Naive B cell (primary cell): ENCODE measurements around the gene DACT1. TPM values are rescaled to one million over a fixed set of nuclear protein-coding genes. Genes with fewer than 3 reads are reported as not detected.
A peak's percentile ranks its signal among the peaks of the same experiment; 100 is the strongest.

Experiments used
- ATAC-seq, 2 donors: fragments of 150-1000 bp; cut with Tn5 transposase; 2 replicates each; pipeline ENCODE4 v1.10.0; 2021; ENCODE audit warnings: low read depth in 2 of 2, mild to moderate bottlenecking in 2 of 2, moderate library complexity in 2 of 2
- DNase-seq: peaks from one replicate; pipeline ENCODE4 v3.0.0; 2022
- H3K27ac Mint-ChIP-seq, 6 donors: one replicate each; pipeline ENCODE4 v1.8.0; 2020 to 2022; ENCODE audit warnings: mild to moderate bottlenecking in 6 of 6, mixed read lengths in 6 of 6, moderate library complexity in 5 of 6, inconsistent platforms in 2 of 6
- H3K27me3 Mint-ChIP-seq, 3 donors: one replicate each; pipeline ENCODE4 v1.8.0; 2021 to 2022; ENCODE audit warnings: mixed read lengths in 3 of 3, mild to moderate bottlenecking in 1 of 3
- H3K36me3 Mint-ChIP-seq, 2 donors: one replicate each; pipeline ENCODE4 v1.8.0; 2020 to 2022; ENCODE audit warnings: mixed read lengths in 2 of 2, inconsistent platforms in 1 of 2, mild to moderate bottlenecking in 1 of 2
- H3K4me1 Mint-ChIP-seq, 3 donors: one replicate each; pipeline ENCODE4 v1.8.0; 2020 to 2022; ENCODE audit warnings: mixed read lengths in 3 of 3, inconsistent platforms in 1 of 3, mild to moderate bottlenecking in 1 of 3, moderate library complexity in 1 of 3
- H3K4me3 Mint-ChIP-seq, 8 donors: one replicate each; pipeline ENCODE4 v1.8.0; 2020 to 2022; ENCODE audit warnings: mild to moderate bottlenecking in 8 of 8, mixed read lengths in 8 of 8, moderate library complexity in 8 of 8, inconsistent platforms in 2 of 8
- H3K9me3 Mint-ChIP-seq, 7 donors: one replicate each; pipeline ENCODE4 v1.8.0; 2020 to 2022; ENCODE audit warnings: mixed read lengths in 7 of 7, mild to moderate bottlenecking in 5 of 7, inconsistent platforms in 2 of 7, moderate library complexity in 1 of 7
- polyA plus RNA-seq, 6 donors: library from polyadenylated mRNA; unstranded; fragments of 300-500 nt; fragmentation: Illumina TruSeq; gene quantifications; one replicate each; pipeline ENCODE4 v1.2.3, GENCODE V29; 2021; ENCODE audit warnings: low read depth in 6 of 6

The DACT1 gene
- polyA plus RNA-seq, 6 donors from 2014 or later = 0.24 to 4.5 (median 2.8) TPM

DNA sequence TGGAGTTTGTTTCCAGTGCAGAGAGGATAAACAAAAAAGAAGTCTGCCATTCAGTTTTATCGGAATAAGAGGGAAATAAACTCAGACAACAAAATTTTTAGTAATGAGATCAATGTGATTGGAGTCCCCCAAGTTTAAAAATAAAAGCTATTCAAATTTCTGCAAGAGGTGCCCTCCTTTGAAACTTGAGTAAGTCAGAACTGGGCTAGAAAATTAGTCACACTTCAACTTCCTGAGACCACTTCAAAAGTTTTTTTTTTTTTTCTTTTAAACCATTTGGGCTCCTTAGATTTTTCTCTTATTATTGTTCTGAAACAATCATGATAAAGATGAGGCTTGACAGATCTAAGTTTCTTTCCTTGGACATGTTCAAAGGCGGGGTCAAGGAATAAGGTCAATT lies 3.2 kb downstream of the DACT1 start:
- H3K27ac Mint-ChIP-seq = no peak overlapping the region
- H3K9me3 Mint-ChIP-seq = no peaks in the 10 kb centered on the region
- H3K27me3 Mint-ChIP-seq = no peaks in the 10 kb centered on the region
- DNase-seq (no peak), ATAC-seq (no peak)
- H3K4me1 Mint-ChIP-seq = peaks cover 25 to 27% (median 26%) of the 10 kb centered on the region in 3 donors
- no peaks in the 10 kb centered on the region for H3K36me3 Mint-ChIP-seq
- peak overlapping the region in 1 of 8 donors; percentile 86 for H3K4me3 Mint-ChIP-seq

DNA sequence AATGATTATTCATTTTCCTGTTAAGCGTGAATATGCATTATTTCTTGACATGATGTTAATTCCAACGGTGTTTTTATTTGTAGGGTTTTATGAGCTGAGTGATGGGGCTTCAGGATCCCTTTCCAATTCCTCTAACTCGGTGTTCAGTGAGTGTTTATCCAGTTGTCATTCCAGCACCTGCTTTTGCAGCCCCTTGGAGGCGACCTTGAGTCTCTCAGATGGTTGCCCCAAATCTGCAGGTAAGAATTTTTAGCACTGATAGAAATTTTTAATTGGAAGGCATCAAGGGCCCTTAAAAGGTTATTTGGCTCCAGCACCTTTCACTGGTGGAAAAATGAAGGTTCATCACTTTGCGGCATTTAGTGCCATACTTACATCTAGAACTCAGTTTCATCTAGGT lies 3.7 kb downstream of the DACT1 start:
- ATAC-seq (no peak), DNase-seq (no peak)
- Mint-ChIP-seq H3K27ac (no peak overlapping the region), H3K27me3 (no peaks in the 10 kb centered on the region), H3K9me3 (no peaks in the 10 kb centered on the region), H3K36me3 (no peaks in the 10 kb centered on the region), H3K4me3 (peak overlapping the region in 1 of 8 donors; percentile 22), H3K4me1 (peaks cover 19 to 22% (median 20%) of the 10 kb centered on the region in 3 donors)

DNA sequence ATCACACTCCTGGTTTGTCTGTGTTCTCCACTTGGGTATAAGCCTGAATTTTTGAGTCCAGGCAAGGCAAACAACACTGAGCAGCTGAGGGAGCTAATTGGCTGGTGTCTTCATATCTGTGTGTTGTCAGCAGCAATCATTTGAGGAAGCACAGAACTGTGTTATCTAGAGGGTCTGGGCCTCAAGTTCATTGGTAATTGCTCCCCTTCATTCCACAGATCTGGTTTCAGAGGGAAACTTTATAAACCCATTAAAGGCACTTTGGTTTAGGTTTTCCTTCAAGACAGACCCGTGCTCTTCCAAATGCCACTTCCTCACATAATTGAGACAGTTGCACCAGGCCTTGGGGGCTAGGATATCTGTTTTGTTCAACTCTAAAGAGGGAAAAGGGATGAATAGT lies 5.6 kb downstream of the DACT1 start:
- Mint-ChIP-seq H3K4me1 (peaks cover 12 to 13% (median 12%) of the 10 kb centered on the region in 3 donors), H3K27ac (peak overlapping the region in 1 of 6 donors; percentile 1), H3K27me3 (no peaks in the 10 kb centered on the region), H3K9me3 (no peaks in the 10 kb centered on the region), H3K36me3 (peaks cover 0 to 4% of the 10 kb centered on the region in 2 donors), H3K4me3 (no peak overlapping the region)
- ATAC-seq (no peak), DNase-seq (no peak)

DNA sequence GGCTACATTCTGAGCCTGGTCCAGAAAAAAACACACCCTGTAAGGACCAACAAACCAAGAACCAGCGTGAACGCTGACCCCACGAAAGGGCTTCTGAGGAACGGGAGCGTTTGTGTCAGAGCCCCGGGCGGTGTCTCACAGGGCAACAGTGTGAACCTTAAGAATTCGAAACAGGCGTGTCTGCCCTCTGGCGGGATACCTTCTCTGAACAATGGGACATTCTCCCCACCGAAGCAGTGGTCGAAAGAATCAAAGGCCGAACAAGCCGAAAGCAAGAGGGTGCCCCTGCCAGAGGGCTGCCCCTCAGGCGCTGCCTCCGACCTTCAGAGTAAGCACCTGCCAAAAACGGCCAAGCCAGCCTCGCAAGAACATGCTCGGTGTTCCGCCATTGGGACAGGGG lies 7.9 kb downstream of the DACT1 start:
- no peak overlapping the region for H3K4me3 Mint-ChIP-seq
- no peaks in the 10 kb centered on the region for H3K9me3 Mint-ChIP-seq
- ATAC-seq = no peak
- DNase-seq = no peak
- no peaks in the 10 kb centered on the region for H3K27me3 Mint-ChIP-seq
- H3K36me3 Mint-ChIP-seq = peaks cover 0 to 4% of the 10 kb centered on the region in 2 donors
- H3K4me1 Mint-ChIP-seq = no peaks in the 10 kb centered on the region
- H3K27ac Mint-ChIP-seq = peak overlapping the region in 2 of 6 donors; percentile 69 to 72

DNA sequence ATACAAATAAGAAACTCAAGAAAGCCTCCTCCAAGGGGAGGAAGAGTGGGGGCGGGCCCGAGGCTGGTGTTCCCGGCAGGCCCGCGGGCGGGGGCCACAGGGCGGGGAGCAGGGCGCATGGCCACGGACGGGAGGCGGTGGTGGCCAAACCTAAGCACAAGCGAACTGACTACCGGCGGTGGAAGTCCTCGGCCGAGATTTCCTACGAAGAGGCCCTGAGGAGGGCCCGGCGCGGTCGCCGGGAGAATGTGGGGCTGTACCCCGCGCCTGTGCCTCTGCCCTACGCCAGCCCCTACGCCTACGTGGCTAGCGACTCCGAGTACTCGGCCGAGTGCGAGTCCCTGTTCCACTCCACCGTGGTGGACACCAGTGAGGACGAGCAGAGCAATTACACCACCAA lies 8.7 kb downstream of the DACT1 start:
- DNase-seq (no peak), ATAC-seq (no peak)
- H3K4me1 Mint-ChIP-seq = no peaks in the 10 kb centered on the region
- H3K27me3 Mint-ChIP-seq = no peaks in the 10 kb centered on the region
- H3K9me3 Mint-ChIP-seq = no peaks in the 10 kb centered on the region
- H3K27ac Mint-ChIP-seq = no peak overlapping the region
- H3K4me3 Mint-ChIP-seq = no peak overlapping the region
- peaks cover 0 to 4% of the 10 kb centered on the region in 2 donors for H3K36me3 Mint-ChIP-seq

DNA sequence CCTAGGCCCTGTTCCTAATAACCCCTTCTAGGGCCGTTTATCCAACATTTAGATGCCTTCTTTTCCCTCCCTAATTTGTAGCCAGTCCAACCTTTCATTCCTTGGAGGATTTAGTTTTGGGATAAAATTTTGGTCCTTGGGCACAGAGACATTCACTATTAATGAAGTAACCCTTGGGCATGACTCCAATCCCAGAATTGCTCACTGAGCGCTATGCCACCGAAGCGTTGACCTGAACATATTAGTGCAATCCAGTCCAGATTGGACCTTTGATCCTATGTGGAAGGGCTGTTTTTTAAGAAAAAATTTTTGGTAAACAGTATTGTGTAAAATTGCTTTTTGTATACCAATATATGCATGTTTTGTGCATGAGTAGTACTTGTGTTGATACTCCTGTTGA lies 10.0 kb downstream of the DACT1 start:
- no peak for ATAC-seq
- Mint-ChIP-seq H3K9me3 (no peaks in the 10 kb centered on the region), H3K27me3 (no peaks in the 10 kb centered on the region), H3K27ac (no peak overlapping the region), H3K36me3 (peaks cover 0 to 4% of the 10 kb centered on the region in 2 donors), H3K4me3 (no peak overlapping the region), H3K4me1 (no peaks in the 10 kb centered on the region)
- no peak for DNase-seq

DNA sequence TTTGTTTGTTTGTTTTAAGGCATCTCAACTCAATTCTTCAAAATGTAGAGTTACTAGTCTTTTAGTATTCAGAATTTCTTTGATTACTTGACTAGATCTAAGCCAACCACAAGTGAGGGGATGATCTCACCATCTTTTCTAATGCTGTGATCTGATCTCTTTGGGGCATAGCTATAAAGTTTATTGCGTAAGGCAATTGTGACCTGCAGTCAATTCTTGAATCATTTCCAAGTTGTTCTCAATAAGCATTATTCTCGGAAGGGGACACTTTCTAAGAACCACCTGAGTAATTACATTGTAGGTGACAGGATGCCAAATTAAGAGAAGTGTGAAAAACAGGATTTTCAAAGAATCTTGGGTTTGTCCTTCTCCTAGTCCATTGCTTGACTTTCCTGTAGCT lies 13.1 kb downstream of the DACT1 start:
- no peak overlapping the region for H3K4me3 Mint-ChIP-seq
- H3K36me3 Mint-ChIP-seq = peaks cover 0 to 4% of the 10 kb centered on the region in 2 donors
- ATAC-seq (no peak), DNase-seq (no peak)
- H3K27me3 Mint-ChIP-seq = no peaks in the 10 kb centered on the region
- no peak overlapping the region for H3K27ac Mint-ChIP-seq
- peaks cover 0 to 7% (median 0%) of the 10 kb centered on the region in 7 donors for H3K9me3 Mint-ChIP-seq
- no peaks in the 10 kb centered on the region for H3K4me1 Mint-ChIP-seq

DNA sequence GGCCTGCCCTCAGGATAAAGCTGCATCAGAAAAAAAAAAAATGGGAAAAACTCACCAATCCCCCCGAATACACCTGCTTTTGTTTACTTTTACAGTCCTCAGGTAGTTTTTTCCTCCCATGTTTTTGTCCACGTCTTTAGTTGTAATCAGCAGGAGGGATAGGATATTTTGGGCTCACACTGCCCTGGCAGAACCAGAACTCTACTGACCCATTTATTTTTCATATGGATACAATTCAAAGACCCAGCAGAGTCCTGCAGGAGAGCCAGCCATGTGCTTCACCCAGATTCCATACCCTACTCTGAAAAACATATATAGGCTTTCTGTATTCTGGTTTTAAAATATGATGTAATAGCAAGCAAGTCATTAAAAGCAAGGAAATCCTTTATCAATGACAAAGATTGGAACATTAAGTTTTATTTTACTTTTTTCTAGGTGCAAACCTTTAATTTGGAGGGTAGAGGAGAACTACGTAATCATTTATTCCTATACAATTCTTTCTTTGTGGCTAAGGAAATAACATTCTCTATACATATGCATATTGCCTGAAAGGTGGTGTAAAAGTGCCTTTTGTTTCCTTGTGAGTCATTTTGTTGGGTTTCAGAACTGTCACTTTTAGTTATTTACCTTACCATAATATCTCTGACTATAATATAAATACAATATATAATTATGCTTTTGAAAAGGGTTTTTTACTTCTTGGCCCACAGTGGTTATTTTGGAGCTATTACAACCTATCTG lies 19.1 kb downstream of the DACT1 start:
- H3K27ac Mint-ChIP-seq = no peak overlapping the region
- H3K36me3 Mint-ChIP-seq = no peaks in the 10 kb centered on the region
- DNase-seq (no peak), ATAC-seq (no peak)
- H3K4me3 Mint-ChIP-seq = no peak overlapping the region
- H3K9me3 Mint-ChIP-seq = peaks cover 0 to 7% (median 0%) of the 10 kb centered on the region in 7 donors
- H3K27me3 Mint-ChIP-seq = no peaks in the 10 kb centered on the region
- no peaks in the 10 kb centered on the region for H3K4me1 Mint-ChIP-seq

DNA sequence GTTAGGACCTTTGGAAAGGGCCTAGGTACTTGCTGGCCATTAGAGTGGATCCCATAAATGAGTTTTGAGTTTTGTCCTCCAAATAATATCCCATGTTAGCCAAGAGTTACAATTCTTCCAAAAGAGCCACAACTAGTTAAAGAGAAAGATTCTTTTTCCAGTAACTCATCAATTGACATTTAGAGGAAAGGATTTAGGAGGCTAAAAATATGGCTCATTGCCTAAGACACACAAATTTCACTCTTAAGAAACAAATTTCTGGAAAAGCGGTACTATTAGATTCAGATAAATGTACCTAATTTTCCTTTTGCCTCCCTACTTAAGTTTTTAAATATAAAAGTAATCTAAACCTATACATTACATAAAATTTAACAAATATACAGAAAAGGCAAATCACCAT lies 21.3 kb downstream of the DACT1 start:
- Mint-ChIP-seq H3K36me3 (no peaks in the 10 kb centered on the region), H3K4me1 (no peaks in the 10 kb centered on the region), H3K9me3 (peaks cover 0 to 7% (median 0%) of the 10 kb centered on the region in 7 donors), H3K27ac (no peak overlapping the region), H3K27me3 (no peaks in the 10 kb centered on the region), H3K4me3 (no peak overlapping the region)
- DNase-seq (no peak), ATAC-seq (no peak)

DNA sequence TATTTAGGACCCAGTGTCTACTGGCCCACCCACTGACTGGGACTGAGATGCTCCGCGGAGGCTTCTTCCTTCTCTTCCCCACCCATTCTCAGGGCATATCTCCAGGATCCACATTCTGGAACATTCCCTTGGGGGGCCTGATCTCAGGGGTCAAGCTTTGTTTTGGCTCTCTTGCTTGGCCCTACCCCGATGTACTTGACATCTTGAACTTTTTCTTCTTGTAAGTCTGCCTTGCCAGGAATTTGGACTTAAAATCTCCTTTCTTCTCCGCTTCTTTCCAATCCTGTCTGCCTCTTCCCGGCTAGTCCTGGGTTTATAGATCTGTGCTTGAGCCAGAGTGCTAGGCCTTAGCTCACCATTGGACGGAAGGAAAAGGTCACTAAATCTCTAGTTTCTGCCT lies 22.1 kb downstream of the DACT1 start:
- H3K36me3 Mint-ChIP-seq = no peaks in the 10 kb centered on the region
- DNase-seq (no peak), ATAC-seq (no peak)
- no peaks in the 10 kb centered on the region for H3K27me3 Mint-ChIP-seq
- peaks cover 0 to 5% (median 0%) of the 10 kb centered on the region in 7 donors for H3K9me3 Mint-ChIP-seq
- no peaks in the 10 kb centered on the region for H3K4me1 Mint-ChIP-seq
- H3K27ac Mint-ChIP-seq = no peak overlapping the region
- no peak overlapping the region for H3K4me3 Mint-ChIP-seq

DNA sequence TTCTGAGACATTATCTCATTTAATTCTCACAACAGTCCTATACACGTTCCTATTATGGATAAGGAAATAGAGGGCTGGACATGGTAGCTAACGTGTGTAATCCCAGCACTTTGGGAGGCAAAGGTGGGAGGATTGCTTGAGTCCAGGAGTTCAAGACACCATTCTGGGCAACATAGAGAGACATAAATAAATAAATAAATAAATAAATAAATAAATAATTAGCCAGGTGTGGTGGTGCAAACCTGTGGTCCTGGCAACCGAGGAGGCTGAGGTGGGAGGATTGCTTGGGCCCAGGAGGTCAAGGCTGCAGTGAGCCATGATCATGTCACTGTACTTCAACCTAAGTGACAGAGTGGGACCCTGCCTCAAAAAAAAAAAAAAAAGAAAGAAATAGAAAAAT lies 22.6 kb downstream of the DACT1 start:
- H3K36me3 Mint-ChIP-seq = no peaks in the 10 kb centered on the region
- no peaks in the 10 kb centered on the region for H3K27me3 Mint-ChIP-seq
- no peak for DNase-seq
- H3K4me3 Mint-ChIP-seq = no peak overlapping the region
- H3K9me3 Mint-ChIP-seq = peaks cover 0 to 4% (median 0%) of the 10 kb centered on the region in 7 donors
- no peak for ATAC-seq
- no peaks in the 10 kb centered on the region for H3K4me1 Mint-ChIP-seq
- no peak overlapping the region for H3K27ac Mint-ChIP-seq

DNA sequence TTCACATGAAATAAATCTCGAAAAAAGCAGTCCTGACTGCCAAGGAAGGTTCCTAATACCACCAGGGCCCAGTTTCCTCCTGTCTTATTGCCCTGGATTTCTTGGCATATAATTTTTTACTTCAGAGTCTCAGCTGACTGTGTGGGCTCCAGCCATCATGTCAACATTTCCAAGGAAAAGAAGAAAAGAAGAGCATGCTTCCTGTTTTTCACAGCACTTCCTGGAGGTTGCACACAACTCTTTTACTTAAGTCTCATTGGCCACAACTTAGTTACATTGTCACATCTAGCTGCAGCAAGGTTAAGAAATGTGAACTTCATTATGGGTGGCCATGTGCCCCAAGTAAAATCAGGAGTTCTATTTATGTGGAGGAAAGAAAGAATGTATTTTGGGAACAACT lies 24.3 kb downstream of the DACT1 start:
- no peak overlapping the region for H3K4me3 Mint-ChIP-seq
- no peaks in the 10 kb centered on the region for H3K36me3 Mint-ChIP-seq

DNA sequence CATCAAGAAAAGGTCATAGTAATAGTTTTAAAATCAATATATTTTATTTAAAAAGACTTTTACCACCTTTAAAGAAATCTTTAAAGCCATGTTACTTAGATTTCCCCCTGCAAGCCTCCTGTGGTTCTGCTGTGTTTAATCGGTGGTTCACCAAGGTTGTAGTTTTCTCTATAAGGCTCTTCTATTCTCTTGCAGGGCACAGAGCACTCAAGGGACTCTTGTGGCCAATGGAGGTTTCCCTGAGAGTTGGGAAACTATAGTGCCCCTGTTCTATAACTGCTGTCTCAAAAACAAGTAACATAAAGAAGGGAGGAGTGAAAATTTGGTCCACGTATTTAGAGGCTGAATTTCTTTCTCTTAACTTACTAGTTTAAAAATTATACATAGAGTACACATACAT lies 25.0 kb downstream of the DACT1 start:
- no peaks in the 10 kb centered on the region for H3K4me1 Mint-ChIP-seq
- DNase-seq (no peak), ATAC-seq (no peak)
- H3K9me3 Mint-ChIP-seq = no peaks in the 10 kb centered on the region
- no peak overlapping the region for H3K4me3 Mint-ChIP-seq
- H3K36me3 Mint-ChIP-seq = no peaks in the 10 kb centered on the region
- H3K27me3 Mint-ChIP-seq = no peaks in the 10 kb centered on the region
- no peak overlapping the region for H3K27ac Mint-ChIP-seq

More for the DNA sequence above, 24.3 kb downstream of the DACT1 start:
- Mint-ChIP-seq H3K4me1 (no peaks in the 10 kb centered on the region), H3K9me3 (no peaks in the 10 kb centered on the region), H3K27me3 (no peaks in the 10 kb centered on the region), H3K27ac (no peak overlapping the region)
- no peak for DNase-seq
- ATAC-seq = no peak

DNA sequence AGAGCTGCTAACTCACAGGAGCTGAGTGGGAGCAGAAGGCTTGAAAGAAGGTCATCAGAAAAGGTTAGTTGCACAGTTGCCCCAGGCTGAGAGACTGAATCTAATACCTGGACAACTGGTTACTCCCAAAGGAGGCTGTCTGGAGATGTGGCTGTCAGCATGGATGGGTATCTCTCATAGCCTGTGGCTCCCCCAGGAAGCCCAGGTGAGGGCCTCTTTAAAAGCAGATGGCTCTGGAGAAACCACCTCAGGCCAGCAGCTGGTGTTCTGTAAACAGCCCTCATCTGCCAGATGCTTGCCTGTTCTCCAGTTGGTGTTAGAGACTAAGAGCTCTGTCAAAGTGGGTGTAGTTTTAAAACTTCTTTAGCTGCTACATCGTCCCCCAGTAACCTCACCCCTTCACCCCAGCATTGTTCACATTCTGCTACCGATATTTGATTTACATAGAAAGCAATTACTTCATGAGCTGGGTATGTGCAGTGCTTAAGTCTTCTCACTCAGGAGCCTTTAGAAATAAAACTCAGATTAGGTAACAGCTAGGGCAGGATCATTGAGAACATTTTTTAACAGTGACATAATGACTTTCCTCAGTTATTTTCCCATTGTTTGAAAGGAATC lies 25.8 kb downstream of the DACT1 start:
- ATAC-seq (no peak), DNase-seq (no peak)
- no peaks in the 10 kb centered on the region for H3K9me3 Mint-ChIP-seq
- H3K27me3 Mint-ChIP-seq = no peaks in the 10 kb centered on the region
- H3K36me3 Mint-ChIP-seq = no peaks in the 10 kb centered on the region
- no peaks in the 10 kb centered on the region for H3K4me1 Mint-ChIP-seq
- H3K27ac Mint-ChIP-seq = peak overlapping the region in 2 of 6 donors; percentile 24 to 52
- H3K4me3 Mint-ChIP-seq = no peak overlapping the region
